Kasumi-1 (cell line): ENCODE results near the gene CNTNAP5.

ENCODE experiments used
- DNase-seq, 2 experiments: peaks; one replicate each; lab custom pipeline; 2025; lab: John Stamatoyannopoulos, UW

Gene CNTNAP5

DNA sequence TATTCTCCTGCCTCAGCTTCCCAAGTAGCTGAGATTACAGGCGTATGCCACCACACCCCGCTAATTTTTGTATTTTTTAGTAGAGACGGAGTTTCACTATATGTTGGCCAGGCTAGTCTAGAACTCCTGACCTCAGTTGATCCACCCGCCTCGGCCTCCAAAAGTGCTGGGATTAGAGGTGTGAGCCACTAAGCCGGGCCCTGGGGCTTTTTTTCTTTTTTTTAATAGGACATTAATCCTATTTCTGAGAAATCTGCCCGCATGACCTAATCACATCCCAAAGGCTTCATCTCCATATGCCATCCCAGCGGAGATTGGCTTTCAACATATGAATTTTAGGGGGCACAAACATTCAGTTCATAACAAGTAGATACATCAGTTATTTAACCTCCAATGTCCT is 128.6 kb downstream of the CNTNAP5 start:
- DNase-seq: no peak

DNA sequence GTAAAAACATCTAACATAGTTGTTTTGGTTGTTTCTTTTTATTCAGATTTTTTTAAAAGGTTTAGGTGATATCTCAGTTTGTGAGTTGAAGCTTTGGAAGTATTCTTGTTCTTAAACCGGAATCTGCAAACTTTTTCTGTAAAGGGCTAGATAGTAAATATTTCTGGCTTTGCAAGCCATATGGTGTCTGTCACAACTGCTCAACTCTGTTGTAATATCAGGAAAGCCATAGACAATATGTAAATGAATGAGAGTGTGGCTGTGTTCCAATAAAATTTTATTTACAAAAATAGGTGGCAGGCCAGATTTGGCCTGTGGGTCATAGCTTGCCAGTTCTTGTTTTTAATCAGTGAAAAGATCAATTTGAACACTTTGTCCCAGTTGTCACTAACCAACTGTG is 134.1 kb downstream of the CNTNAP5 start:
- no peak for DNase-seq

DNA sequence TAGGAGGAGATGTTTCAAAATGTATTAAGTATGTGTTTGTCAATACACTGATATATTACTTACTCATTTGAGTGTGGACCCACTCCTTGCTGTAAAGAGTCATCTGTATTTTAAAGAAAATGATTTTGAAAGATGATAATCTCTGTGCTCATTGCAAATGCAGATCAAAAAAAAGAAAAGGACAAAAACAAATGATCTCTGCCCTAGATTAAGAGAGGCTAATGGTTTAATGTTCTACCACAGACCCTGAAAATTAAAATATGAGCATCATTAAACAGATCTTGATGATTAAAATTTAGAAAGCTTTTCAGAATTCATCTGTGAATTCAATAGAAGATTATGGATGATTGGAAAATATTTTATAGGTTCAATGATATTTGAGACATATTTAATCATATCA is 136.5 kb downstream of the CNTNAP5 start:
- no peak for DNase-seq

DNA sequence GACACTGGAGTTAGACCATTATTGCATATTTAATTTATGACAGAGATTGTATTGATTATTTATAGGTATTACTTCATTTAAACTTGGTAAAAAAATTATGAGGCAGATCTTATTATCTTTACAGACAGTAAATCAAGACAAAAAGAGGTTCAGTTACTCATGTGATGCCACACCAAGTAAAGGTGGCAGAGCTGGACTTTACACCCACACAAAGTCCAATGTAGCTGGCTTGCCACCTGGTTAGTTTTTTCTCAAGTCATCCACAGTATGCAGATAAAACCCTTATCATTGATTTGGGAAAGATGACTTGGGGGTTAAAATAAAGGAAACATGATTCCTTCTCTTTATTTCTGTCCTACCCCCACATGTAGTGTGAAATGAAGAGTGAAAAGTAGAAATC is 137.2 kb downstream of the CNTNAP5 start:
- DNase-seq: no peak

DNA sequence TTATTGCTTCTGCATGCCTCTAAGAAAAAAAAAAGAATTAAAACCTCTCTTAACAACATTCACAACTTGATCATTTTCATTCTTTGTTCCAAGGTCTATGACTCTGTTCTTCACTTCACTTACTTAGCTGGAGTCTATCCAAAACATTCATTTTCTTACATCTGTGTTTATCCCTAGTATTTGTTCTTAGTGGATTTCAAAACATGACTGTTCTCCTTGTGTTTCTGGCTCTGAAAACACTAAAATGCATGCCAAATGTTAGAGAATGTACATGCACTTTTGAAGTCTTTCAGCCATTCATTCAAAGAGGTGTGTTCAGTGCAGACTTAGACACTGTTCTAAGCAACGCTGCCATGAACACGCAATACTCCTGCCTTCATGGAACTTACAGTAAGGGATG is 138.8 kb downstream of the CNTNAP5 start:
- no peak for DNase-seq

DNA sequence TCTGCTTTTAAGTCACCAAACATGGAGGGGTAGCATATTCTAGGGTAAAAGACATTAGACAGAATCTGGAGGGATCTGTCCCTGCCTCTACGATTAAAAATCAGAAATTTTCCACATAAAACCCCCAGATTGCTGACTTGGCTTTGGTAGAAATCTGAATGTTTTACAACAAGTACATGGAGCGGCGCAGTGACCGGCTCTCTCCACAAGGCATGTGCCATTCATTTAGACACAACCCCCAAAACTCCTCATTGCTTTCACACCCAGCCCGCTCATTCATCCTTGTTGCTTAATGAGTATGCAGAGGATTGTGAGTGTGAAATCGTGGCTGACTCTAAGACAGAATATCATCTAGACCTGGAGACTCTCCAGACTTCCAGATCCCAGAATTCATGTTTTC is 140.6 kb downstream of the CNTNAP5 start:
- DNase-seq: no peak

DNA sequence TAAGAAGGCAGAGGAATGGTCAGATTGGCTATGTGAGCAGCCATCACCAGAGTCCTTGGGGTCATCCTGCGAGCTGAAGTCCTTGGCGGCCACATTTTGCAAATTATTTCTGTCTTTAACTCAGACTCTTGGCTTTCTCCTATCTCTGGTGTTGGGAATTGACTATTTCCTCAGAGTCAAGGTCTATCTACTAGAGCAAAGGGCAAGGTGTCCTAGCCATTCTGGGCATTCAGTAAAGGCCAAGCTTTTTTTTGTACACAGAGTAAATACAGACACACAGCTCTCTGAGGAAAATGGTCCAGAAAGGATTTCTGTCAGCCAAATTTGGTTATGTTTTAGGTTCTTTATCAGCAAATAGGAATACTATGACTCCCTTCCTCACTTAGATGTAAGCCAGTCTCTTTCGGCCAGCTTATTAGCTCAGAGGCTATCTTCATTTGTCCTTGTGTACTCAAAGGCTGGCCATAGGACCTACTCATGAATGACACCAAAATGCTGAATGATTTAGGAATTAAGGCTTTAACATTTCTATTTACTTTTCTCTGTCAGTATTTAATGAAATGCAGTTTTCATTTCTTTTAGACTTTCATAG is 146.5 kb downstream of the CNTNAP5 start:
- DNase-seq: no peak

DNA sequence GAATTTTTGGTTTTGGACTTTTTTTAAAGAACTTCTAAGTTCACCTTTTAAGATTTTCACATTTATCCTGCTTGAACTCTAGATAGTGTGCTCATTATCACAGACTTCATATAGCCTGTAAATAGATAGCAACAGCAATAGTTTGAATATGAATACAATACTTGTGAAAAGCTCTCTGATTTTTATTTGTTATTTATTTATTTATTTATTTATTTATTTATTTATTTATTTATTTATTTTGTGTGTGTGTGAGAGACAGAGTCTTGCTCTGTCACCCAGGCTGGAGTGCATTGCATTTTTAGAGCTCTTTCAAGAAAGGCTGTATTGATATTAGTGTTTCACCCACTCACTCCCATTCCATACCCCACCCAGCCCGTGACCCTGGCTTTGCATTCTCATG is 153.6 kb downstream of the CNTNAP5 start:
- DNase-seq: no peak

DNA sequence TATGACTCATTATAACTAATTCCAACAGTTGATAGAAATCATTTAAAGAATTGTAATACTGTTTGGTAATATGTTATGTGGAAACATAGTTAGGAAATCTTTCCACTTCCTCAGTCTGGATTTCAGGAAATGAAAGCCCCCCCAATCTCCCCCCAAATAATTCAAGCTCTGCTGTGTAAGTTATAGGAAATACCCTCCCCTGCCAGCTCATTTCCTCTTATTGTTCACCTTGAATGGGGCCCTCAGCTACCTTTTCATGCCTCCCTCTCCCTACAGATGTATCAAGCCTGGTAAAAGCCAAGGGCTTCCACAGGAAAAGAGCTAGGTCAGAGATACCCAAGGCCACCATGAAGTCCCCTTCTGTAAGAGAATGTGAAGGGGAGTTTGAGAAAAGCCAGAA is 155.5 kb downstream of the CNTNAP5 start:
- DNase-seq: no peak

DNA sequence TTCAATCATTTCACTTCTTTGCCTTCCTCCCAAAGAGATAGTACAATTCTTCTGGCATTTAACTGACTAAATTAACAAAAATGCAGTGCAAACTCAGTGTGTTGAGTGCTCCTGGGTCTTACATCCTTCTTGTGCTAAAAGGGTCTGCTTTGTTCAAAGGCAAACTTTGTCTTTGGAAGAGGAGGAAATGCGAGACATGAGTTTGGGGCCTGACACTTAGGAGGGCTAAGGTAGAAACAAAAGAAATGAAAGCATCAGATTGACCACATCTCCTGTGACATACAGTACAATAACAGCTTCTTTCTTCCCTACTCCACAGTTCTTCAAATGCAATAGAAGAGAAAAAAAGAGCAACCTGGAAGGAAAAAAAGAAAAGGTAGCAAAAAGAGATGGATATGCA is 161.7 kb downstream of the CNTNAP5 start:
- DNase-seq: no peak

DNA sequence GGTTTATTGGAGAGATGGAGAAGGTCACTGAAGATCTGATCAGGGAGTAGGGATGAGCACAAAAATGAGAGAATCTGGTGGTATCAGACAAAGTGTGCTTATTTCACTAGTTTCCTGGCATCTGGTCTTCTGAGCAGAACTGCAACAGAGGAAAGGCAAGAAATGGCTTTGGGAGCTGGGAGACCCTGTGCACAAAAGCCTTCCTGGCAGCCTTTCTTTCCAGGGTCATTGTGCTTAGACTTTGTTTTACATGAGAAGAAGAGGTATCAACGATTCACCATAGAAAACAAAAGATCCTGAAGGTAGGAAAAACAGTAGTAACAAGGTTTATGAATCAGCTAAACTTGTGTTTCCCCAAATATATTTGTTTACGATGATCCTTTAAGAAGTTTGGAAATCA is 162.9 kb downstream of the CNTNAP5 start:
- no peak for DNase-seq

DNA sequence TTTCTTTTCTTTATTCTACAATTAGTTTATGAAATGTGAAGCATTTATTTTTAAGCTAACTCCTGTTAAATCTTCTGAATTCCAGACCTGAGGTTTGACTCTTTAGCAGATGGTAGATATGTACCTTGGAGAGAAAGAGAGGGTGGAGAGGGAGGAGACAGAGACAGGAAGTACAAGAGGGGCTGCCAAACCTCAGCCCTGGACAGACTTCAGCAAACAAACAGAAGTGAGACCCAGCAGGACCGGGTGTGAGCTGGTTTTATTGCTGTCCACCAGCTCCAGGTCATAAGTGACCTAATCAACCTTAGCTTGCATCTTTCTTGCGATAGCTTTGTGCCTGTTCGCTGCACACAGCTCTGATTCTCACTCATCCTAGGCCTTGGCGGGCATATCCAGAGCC is 168.6 kb downstream of the CNTNAP5 start:
- DNase-seq: no peak

DNA sequence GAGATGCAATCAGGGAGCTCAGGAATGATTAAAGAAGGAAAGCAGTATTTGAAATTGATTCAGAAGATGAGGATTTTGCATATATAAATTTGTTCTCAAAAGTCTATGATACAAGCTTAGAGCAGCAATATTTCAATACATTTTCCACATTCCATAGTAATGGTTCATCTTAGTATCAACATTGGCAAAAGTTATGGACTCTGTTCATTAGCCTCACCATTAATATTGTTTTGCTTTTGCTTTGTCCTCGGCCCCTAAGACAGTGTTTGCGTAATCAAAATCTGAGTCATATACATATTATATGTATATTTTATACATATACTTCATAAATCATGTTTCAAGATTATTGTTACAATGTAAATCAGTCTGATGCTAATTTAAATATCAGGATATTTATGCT is 176.6 kb downstream of the CNTNAP5 start:
- no peak for DNase-seq

DNA sequence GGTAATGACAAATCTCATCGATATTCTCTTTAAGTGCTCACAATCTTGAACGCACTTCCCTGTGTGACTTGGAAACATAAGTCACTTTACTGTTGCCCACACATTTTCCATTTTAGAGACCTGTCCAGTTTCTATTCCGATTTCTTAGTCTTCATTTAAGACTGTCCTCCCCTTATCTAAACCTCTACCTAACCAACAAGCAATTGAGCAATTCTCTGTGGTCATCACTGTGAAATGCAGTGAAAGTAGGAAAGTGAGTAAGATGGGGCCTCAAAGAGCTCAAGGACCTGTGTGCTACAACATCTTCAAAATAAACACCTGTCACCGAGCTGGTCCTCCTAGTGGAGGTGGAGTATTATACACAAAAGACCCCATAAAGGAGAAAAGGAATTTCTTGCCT is 184.4 kb downstream of the CNTNAP5 start:
- DNase-seq: no peak

DNA sequence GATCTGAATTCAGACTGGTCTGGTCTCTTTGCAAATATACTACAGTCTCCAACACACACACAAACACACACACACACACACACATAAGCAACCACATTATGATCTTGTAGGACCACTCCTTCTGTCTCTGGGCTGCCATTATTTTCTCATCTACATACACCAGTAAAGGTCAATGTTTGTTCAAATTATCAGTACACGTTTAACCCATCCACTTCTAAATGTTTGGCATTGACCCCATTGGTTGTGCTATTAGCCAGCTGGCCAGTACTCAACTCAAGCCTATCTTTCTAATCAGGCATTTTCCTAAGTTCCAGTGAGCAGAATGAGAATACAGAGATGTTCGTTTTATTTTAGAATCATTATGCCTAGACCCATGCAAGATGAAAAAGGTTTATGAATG is 186.4 kb downstream of the CNTNAP5 start:
- no peak for DNase-seq

DNA sequence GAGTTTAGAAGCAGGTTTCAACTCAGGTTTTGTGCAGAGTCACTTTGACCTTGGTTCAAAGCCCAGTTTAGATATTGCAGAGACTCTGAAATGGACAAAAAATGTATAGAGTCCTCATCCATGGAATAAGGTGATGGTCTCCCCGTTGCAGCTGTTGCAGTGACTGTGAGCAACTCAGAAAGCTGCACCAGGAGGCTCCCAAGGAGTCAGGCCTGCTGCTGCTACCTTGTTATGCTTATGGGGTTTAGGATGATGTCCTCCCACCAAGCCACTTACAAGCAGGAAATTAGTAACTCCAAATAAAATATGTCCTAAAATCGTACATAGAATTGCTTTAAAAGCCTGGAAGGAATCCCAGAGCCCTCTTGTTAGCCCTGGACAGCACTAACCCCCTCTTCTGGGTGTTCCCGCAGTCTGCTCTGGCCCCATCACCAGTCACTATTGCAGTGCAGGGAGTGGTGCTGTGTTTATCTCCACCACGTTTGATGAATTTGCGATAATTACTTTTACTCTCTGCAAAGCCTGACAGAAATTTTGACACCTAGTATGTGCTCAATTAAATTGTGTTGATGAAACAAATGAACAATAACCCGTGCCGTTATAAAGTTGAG is 189.0 kb downstream of the CNTNAP5 start:
- DNase-seq: no peak

DNA sequence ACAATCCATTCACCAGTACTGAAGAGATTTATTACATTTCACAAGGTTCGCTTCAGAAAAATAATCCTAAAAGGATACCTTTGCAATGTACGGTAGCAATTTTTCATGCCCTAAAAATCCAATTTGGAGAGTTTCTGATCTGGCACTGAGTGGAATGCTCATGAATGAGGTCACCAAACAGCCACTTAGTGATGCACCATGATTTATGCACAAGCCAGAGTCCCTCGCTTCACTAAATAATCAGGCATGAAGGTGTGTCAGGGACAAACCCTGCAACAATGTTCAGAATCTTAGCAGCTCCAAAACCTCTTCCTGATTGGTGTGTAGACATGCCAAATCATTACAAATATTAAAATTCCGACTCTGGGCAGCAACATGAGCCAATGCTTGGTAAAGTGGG is 221.1 kb downstream of the CNTNAP5 start:
- DNase-seq: no peak

DNA sequence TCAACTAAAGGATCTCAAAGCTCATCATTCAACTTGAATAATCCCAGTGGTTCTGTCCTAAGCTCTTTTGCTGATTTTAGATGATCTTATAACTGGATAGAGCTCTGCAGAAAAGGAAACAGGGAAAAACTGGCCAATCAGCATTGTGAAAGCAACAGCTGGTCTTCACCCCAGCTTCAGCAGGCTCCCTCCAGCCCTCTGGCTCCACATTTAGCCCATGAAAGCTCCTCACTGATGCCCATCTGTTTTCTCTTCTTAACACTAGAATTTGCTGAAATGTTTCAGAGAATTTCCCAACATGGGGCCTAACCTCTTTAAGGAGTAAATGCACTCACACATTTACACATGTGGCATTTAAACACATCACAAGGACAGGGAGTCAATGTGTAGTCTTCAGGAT is 223.3 kb downstream of the CNTNAP5 start:
- no peak for DNase-seq

DNA sequence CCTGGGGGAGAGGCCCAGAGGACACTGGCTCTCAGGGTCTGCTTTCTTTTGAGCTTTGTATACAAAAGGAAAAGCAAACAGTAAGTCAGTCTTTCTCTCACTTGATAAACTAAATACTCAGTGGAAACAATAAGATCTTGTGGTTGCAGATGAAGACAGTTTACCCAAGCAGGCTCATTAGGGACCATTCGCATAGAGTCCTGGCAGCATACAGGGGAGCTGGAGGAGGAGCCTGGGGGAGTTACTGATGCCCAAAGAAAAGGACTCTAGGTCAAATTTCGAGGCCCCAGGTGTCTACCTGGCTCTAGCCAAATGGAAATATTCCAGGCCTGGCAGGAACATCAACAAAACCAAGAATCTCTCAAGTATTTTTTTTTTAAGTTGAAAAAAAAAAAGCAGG is 225.3 kb downstream of the CNTNAP5 start:
- no peak for DNase-seq

DNA sequence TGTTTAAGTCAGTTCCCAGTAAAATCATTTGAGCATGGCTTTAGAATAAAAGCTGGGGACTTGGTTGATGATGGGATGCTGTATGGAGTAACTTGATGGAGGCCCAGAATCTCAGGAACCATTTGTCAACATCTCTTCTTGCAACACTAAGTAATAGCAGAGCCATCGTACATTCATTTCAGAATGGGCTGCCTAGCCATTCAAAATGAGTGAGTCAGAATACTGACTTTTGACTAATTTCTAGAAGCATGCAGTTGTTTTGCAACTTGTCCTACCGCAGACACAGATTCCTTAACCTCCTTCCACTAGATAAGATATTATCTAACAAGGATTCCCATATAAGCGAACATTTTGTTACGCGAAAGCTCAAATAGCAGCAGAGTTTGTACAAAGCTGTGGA is 229.5 kb downstream of the CNTNAP5 start:
- no peak for DNase-seq

DNA sequence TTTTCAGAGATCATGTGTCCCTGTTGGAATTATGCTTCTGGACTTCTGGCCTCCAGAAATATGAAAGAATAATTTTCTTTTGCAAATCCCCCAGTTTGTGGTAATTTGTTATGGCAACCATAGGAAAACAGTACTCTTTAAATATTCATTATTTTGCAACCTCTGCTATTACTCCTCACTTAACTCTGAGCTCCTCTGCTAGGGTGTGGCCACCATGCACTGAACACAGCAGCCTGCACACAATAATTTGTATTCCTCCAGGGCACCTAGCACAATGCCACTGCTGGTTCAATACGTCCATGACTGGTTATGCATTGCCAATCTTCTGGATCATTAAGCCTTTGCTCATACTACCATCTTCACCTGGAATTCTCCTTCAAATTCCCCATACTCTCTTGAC is 232.0 kb downstream of the CNTNAP5 start:
- no peak for DNase-seq

DNA sequence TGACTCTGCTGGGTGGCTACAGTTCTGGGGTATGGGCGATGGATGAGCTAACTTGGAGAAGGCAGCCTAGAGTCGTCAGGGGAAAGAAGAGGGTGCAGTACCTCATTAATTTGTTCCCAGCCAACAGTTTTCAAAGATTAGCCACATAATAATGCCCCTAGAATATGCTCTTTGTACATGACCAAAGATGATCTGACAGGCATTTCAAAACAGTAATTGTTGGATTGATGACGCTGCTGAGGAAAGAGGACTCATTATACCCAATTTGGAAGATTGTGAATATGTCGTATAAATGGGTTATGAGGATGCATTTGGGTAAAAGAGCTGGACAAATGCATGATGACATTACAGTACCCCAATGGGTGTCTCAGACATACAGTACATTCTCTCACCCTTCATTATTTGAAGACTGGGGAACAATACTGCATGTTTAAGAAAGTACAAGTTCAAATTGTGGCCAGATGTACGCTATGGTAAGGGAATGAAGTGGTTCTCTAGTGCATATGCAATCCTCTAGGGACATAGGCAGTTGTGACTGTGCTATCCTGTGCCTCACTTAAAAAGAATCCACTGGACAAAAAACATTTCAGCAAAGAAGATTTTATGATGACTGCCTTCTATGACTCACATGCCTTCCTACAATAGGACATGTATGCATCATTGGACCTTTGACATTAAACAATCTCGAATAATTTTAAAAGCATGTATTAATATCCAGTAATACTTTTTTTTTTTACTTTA is 233.2 kb downstream of the CNTNAP5 start:
- no peak for DNase-seq

DNA sequence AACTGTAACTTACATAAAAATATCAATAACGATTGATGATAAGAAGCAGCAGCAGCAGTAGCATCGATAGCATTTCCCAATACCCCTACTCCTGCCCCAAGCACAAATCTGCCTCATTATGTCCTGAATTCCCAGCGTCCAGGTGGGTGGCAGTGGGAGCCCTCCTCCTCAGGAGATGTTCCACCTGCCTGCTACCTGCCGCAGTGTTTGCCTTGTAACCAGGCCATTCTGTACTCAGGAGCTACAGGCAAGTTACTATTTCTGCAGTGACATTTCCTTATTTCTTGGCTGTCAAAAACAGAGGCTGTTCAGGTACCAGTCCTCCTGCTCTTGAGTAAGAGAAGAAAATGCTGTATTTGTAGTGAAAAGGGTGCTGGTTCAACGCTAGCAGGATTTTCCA is 236.4 kb downstream of the CNTNAP5 start:
- DNase-seq: no peak
